GM12864 (cell line): ENCODE measurements around the gene MACROH2A1.

Experiments
- DNase-seq: peaks from one replicate; pipeline ENCODE4 v3.0.0-alpha.2; 2011; ENCODE audit warnings: low read depth
- H3K4me3 ChIP-seq: 2 replicates; pipeline ENCODE4 v1.5.1; 2011; ENCODE audit warnings: mild to moderate bottlenecking, low read depth, low read length, control low read depth
- CTCF ChIP-seq: IDR thresholded peaks from 2 replicates; pipeline ENCODE4 v1.5.1; 2011; ENCODE audit warnings: low read depth, mild to moderate bottlenecking, moderate library complexity, low read length, control low read depth, inconsistent platforms; ENCODE audit errors: missing control alignments

Gene MACROH2A1

GRCh38 chr5:135337064-135337463 is 62.0 kb downstream of the MACROH2A1 start:
- no peak overlapping the region for H3K4me3 ChIP-seq
- TF ChIP-seq CTCF = no peak
- no peak for DNase-seq

- TF ChIP-seq CTCF = no peak
- H3K4me3 ChIP-seq = no peak overlapping the region
- no peak for DNase-seq
Observed at GRCh38 chr5:135335031-135335828, 63.8 kb downstream of the MACROH2A1 start.

- no peak overlapping the region for H3K4me3 ChIP-seq
- TF ChIP-seq CTCF = no peak
- no peak for DNase-seq
Observed at GRCh38 chr5:135333732-135334515, 65.1 kb downstream of the MACROH2A1 start.

GRCh38 chr5:135332519-135333150 is 66.4 kb downstream of the MACROH2A1 start:
- peak; percentile 58 for TF ChIP-seq CTCF
- no peak for DNase-seq
- no peak overlapping the region for H3K4me3 ChIP-seq

- DNase-seq = no peak
- no peak overlapping the region for H3K4me3 ChIP-seq
- TF ChIP-seq CTCF = no peak
Observed at GRCh38 chr5:135331612-135332011, 67.4 kb downstream of the MACROH2A1 start.

- TF ChIP-seq CTCF = no peak
- no peak overlapping the region for H3K4me3 ChIP-seq
- DNase-seq = no peak
Observed at GRCh38 chr5:135330798-135331096, 68.3 kb downstream of the MACROH2A1 start.
